ENCODE measurements around the gene KCNAB1.

GRCh38 chr3:156183396-156183795, 63.0 kb downstream of the KCNAB1 start:
- TF ChIP-seq, protein P1, sequence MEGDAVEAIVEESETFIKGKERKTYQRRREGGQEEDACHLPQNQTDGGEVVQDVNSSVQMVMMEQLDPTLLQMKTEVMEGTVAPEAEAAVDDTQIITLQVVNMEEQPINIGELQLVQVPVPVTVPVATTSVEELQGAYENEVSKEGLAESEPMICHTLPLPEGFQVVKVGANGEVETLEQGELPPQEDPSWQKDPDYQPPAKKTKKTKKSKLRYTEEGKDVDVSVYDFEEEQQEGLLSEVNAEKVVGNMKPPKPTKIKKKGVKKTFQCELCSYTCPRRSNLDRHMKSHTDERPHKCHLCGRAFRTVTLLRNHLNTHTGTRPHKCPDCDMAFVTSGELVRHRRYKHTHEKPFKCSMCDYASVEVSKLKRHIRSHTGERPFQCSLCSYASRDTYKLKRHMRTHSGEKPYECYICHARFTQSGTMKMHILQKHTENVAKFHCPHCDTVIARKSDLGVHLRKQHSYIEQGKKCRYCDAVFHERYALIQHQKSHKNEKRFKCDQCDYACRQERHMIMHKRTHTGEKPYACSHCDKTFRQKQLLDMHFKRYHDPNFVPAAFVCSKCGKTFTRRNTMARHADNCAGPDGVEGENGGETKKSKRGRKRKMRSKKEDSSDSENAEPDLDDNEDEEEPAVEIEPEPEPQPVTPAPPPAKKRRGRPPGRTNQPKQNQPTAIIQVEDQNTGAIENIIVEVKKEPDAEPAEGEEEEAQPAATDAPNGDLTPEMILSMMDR (conservative IDR thresholded peaks at IDR 0.05; ENCODE audit: low read length): no peak
- no peak for TF ChIP-seq EZH2phosphoT487 (IDR thresholded peaks at IDR 0.05; ENCODE audit: borderline replicate concordance)

Data from Loucy (cell line).